Naive thymus-derived CD4-positive, alpha-beta T cell (primary cell): ENCODE results near the gene EPHA5. TPM values are rescaled to one million over a fixed set of nuclear protein-coding genes. Genes with fewer than 3 reads are reported as not detected.
"Not testable (repeated sequence)": the region's sequence is repeated elsewhere in the genome, so short reads cannot be mapped to it uniquely, and the experiment has no call there.

Experiments used
- ATAC-seq: fragments of 150-1000 bp; cut with Tn5 transposase; 2 replicates; pipeline ENCODE4 v1.10.0; 2021; ENCODE audit warnings: mild to moderate bottlenecking, moderate library complexity
- CTCF ChIA-PET: fragments of 350-600 bp; sonication (Branson Sonifier 250); formaldehyde crosslinking; loops from one replicate; lab custom pipeline; 2021; ENCODE audit warnings: antibody characterized with exemption; lab: Charles Lee
- POLR2A ChIA-PET: fragments of 350-600 bp; sonication (Branson Sonifier 250); formaldehyde crosslinking; loops from one replicate; lab custom pipeline; 2021; ENCODE audit warnings: antibody characterized with exemption, inconsistent platforms; lab: Charles Lee
- DNase-seq, 9 donors: peaks; one replicate each; pipeline versions ENCODE4 v3.0.0 to v3.0.0-alpha.2; 2020 to 2022; ENCODE audit warnings: mixed read lengths in 1 of 9
- H3K27ac ChIP-seq: one replicate; pipeline ENCODE4 v1.7.0; 2013; ENCODE audit warnings: mild to moderate bottlenecking, low read depth, low read length, moderate library complexity
- H3K27me3 ChIP-seq, 2 donors: one replicate each; pipeline ENCODE4 v1.7.0; 2013; ENCODE audit warnings: low read length in 2 of 2, mild to moderate bottlenecking in 2 of 2, moderate library complexity in 2 of 2; ENCODE audit not compliant: control insufficient read depth in 2 of 2, insufficient read depth in 2 of 2
- H3K36me3 ChIP-seq, 3 experiments: 1 replicate in 2 of 3; 2 replicates in 1 of 3; pipeline ENCODE4 v1.7.0; 2013; ENCODE audit warnings: low read length in 3 of 3, mild to moderate bottlenecking in 3 of 3, moderate library complexity in 1 of 3; ENCODE audit not compliant: insufficient read depth in 3 of 3, control insufficient read depth in 2 of 3
- H3K4me1 ChIP-seq, 2 donors: one replicate each; pipeline ENCODE4 v1.7.0; 2013; ENCODE audit warnings: low read length in 2 of 2, mild to moderate bottlenecking in 2 of 2, moderate library complexity in 1 of 2; ENCODE audit not compliant: control insufficient read depth in 2 of 2, insufficient read depth in 2 of 2
- H3K4me3 ChIP-seq: 2 replicates; pipeline ENCODE4 v1.7.0; 2013; ENCODE audit warnings: mild to moderate bottlenecking, low read length
- H3K9me3 ChIP-seq, 3 experiments: 1 replicate in 2 of 3; 2 replicates in 1 of 3; pipeline ENCODE4 v1.7.0; 2013; ENCODE audit warnings: low read length in 3 of 3; ENCODE audit not compliant: control insufficient read depth in 2 of 3
- H3K27ac Mint-ChIP-seq, 9 donors: one replicate each; pipeline ENCODE4 v1.8.0; 2020 to 2022; ENCODE audit warnings: mixed read lengths in 9 of 9, mild to moderate bottlenecking in 8 of 9, moderate library complexity in 5 of 9, inconsistent platforms in 2 of 9
- H3K27me3 Mint-ChIP-seq, 5 donors: one replicate each; pipeline ENCODE4 v1.8.0; 2021 to 2022; ENCODE audit warnings: mixed read lengths in 5 of 5, mild to moderate bottlenecking in 1 of 5
- H3K36me3 Mint-ChIP-seq, 5 donors: one replicate each; pipeline ENCODE4 v1.8.0; 2020 to 2022; ENCODE audit warnings: mixed read lengths in 5 of 5, mild to moderate bottlenecking in 3 of 5, inconsistent platforms in 1 of 5
- H3K4me1 Mint-ChIP-seq, 7 donors: one replicate each; pipeline ENCODE4 v1.8.0; 2020 to 2022; ENCODE audit warnings: mixed read lengths in 7 of 7, mild to moderate bottlenecking in 3 of 7, inconsistent platforms in 1 of 7
- H3K4me3 Mint-ChIP-seq, 10 donors: one replicate each; pipeline ENCODE4 v1.8.0; 2020 to 2022; ENCODE audit warnings: mild to moderate bottlenecking in 10 of 10, mixed read lengths in 10 of 10, moderate library complexity in 6 of 10, inconsistent platforms in 2 of 10
- H3K9me3 Mint-ChIP-seq, 11 donors: one replicate each; pipeline ENCODE4 v1.8.0; 2020 to 2022; ENCODE audit warnings: mixed read lengths in 11 of 11, mild to moderate bottlenecking in 4 of 11, inconsistent platforms in 1 of 11, moderate library complexity in 1 of 11
- intact Hi-C, 2 donors: fragments of 100-400 bp; cut with micrococcal nuclease; formaldehyde crosslinking; loops; one replicate each; pipeline ENCODE4 v1.15.1; 2023
- polyA plus RNA-seq, 2 donors: library from polyadenylated mRNA; unstranded; fragments of 300-500 nt; fragmentation: Illumina TruSeq; gene quantifications; one replicate each; pipeline ENCODE4 v1.2.3, GENCODE V29; 2021
- total RNA-seq, 6 experiments: library from RNA in 5 of 6; stranded (reverse) in 5 of 6; gene quantifications; 1 replicate in 5 of 6; 2 replicates in 1 of 6; pipeline ENCODE4 v1.2.3 and lab custom pipeline; 2021 to 2026

The EPHA5 gene
- total and polyA plus RNA-seq, 7 experiments from 2014 or later = not detected

DNA sequence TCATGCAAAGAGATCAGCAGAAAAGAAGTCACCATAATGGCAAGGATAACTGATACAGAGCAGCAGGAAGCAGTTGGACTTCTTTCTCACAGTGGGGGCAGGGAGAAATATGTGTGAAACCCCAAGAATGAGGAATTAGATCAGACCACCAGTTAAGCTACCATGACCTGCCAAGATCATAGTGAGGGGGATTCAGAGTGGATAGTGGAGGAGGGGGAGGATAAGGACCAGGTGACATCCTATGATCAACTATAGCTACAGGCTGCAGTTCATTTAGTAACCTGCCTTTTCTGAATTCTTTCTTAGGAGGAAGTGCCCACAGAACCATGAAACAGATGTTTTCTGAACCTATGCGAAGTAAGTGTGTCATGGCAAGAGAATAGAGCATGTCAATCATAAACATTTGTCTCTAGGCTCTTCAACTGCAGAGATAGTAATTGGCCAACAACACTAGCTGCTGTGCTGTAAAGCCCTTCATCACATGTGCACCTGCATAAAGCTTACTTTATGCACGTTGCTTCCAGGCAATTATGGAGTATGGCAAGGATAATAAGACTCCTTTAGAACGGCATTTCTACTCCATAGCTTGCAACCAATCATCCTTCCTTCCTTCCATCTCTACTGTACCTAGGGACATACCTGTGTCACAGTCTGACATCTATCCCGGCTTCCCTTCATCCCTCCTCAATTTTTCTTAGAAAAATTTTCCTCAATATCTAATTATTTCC lies 329.7 kb downstream of the EPHA5 start:
- no peak overlapping the region for H3K4me3 Mint-ChIP-seq
- CTCF ChIA-PET = interaction anchor here (0.6 kb wide), 1 partner anchor 1862 kb away, joined by 4 read pairs; no protein-coding TSS in a partner anchor
- intact Hi-C loops = no loop called here
- no peaks in the 10 kb centered on the region for H3K36me3 ChIP-seq
- H3K27me3 ChIP-seq = no peaks in the 10 kb centered on the region
- H3K4me3 ChIP-seq = no peak overlapping the region
- ATAC-seq (no peak), DNase-seq (no peak)
- no peaks in the 10 kb centered on the region for H3K27me3 Mint-ChIP-seq
- H3K4me1 ChIP-seq = no peaks in the 10 kb centered on the region
- H3K27ac Mint-ChIP-seq = no peak overlapping the region
- H3K9me3 Mint-ChIP-seq = peaks cover 0 to 8% (median 0%) of the 10 kb centered on the region in 11 donors
- no peaks in the 10 kb centered on the region for H3K36me3 Mint-ChIP-seq
- peaks cover 0 to 2% (median 0%) of the 10 kb centered on the region in 7 donors for H3K4me1 Mint-ChIP-seq
- POLR2A ChIA-PET = no interaction called here
- no peaks in the 10 kb centered on the region for H3K9me3 ChIP-seq
- no peak overlapping the region for H3K27ac ChIP-seq

DNA sequence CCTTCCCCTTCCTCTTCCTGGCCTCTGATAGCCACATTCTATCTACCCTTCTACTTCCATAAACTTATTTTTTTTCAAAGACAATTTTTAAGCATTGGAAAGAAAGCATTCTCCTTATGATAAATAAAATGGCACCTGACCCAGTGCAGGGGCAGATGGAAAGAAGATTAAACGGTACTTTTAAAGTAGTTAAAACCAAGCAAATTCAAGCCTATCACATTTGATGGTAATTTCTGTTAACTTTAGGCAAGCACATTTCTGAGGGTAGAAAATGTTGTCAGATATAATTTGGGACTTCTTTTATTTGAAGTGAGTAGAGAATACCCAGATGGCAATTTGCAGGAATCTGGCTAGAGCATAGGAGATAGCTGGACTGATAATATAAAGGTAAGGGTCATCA lies 332.9 kb downstream of the EPHA5 start:
- H3K9me3 ChIP-seq = no peaks in the 10 kb centered on the region
- no peak overlapping the region for H3K4me3 ChIP-seq
- Mint-ChIP-seq H3K27me3 (no peaks in the 10 kb centered on the region), H3K9me3 (peaks cover 0 to 10% (median 0%) of the 10 kb centered on the region in 11 donors), H3K27ac (no peak overlapping the region), H3K36me3 (no peaks in the 10 kb centered on the region), H3K4me1 (peaks cover 0 to 2% (median 0%) of the 10 kb centered on the region in 7 donors), H3K4me3 (no peak overlapping the region)
- no peak for DNase-seq
- H3K36me3 ChIP-seq = no peaks in the 10 kb centered on the region
- no peaks in the 10 kb centered on the region for H3K4me1 ChIP-seq
- intact Hi-C loops = no loop called here
- ChIA-PET POLR2A (no interaction called here), CTCF (no interaction called here)
- ATAC-seq = no peak
- H3K27me3 ChIP-seq = no peaks in the 10 kb centered on the region
- no peak overlapping the region for H3K27ac ChIP-seq

- ChIA-PET CTCF (no interaction called here), POLR2A (no interaction called here)
- H3K27ac ChIP-seq = no peak overlapping the region
- H3K27ac Mint-ChIP-seq = no peak overlapping the region
- intact Hi-C loops = no loop called here
- peaks cover 0 to 11% (median 0%) of the 10 kb centered on the region in 11 donors for H3K9me3 Mint-ChIP-seq
- no peaks in the 10 kb centered on the region for H3K36me3 Mint-ChIP-seq
- H3K9me3 ChIP-seq = no peaks in the 10 kb centered on the region
- H3K27me3 ChIP-seq = no peaks in the 10 kb centered on the region
- H3K36me3 ChIP-seq = no peaks in the 10 kb centered on the region
- no peak for DNase-seq
- peaks cover 0 to 2% (median 0%) of the 10 kb centered on the region in 7 donors for H3K4me1 Mint-ChIP-seq
- no peak overlapping the region for H3K4me3 Mint-ChIP-seq
- H3K27me3 Mint-ChIP-seq = no peaks in the 10 kb centered on the region
- no peak overlapping the region for H3K4me3 ChIP-seq
- H3K4me1 ChIP-seq = no peaks in the 10 kb centered on the region
- no peak for ATAC-seq
Observed at GRCh38 chr4:65336465-65336864, 333.8 kb downstream of the EPHA5 start.

GRCh38 chr4:65316534-65316933 lies 353.8 kb downstream of the EPHA5 start:
- intact Hi-C loops = no loop called here
- POLR2A ChIA-PET = no interaction called here
- no peaks in the 10 kb centered on the region for H3K27me3 ChIP-seq
- CTCF ChIA-PET = no interaction called here
- H3K4me1 ChIP-seq = no peaks in the 10 kb centered on the region
- no peak overlapping the region for H3K27ac ChIP-seq
- ATAC-seq = no peak
- H3K9me3 ChIP-seq = no peaks in the 10 kb centered on the region
- no peaks in the 10 kb centered on the region for H3K36me3 Mint-ChIP-seq
- H3K27me3 Mint-ChIP-seq = no peaks in the 10 kb centered on the region
- H3K4me3 Mint-ChIP-seq = no peak overlapping the region
- H3K9me3 Mint-ChIP-seq = peaks cover 0 to 30% (median 0%) of the 10 kb centered on the region in 11 donors
- no peak overlapping the region for H3K4me3 ChIP-seq
- no peak overlapping the region for H3K27ac Mint-ChIP-seq
- H3K4me1 Mint-ChIP-seq = no peaks in the 10 kb centered on the region
- DNase-seq = no peak
- no peaks in the 10 kb centered on the region for H3K36me3 ChIP-seq

DNA sequence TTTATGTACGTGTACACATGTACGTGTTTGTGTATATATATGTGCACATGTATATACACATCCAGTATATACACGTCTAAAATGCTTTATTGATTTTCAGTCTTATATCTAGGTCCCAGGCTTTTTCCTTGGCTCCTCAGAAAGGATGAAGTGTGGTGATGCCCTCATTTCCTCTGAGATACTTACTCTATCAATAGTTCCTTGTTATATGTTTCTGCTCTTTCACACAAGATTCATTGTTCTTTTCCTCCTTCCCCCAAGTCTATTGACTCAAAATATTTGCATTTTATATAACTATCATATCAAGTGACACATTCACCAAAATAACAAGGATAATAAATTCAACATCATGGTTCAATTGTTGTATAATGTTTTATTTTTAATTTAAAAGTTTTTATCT lies 359.2 kb downstream of the EPHA5 start:
- Mint-ChIP-seq H3K9me3 (peaks cover 0 to 37% (median 3%) of the 10 kb centered on the region in 11 donors), H3K4me1 (no peaks in the 10 kb centered on the region), H3K4me3 (no peak overlapping the region), H3K27ac (no peak overlapping the region), H3K27me3 (no peaks in the 10 kb centered on the region), H3K36me3 (no peaks in the 10 kb centered on the region)
- CTCF ChIA-PET = no interaction called here
- no peak for DNase-seq
- POLR2A ChIA-PET = no interaction called here
- Histone ChIP-seq H3K4me1 (no peaks in the 10 kb centered on the region), H3K4me3 (no peak overlapping the region), H3K36me3 (no peaks in the 10 kb centered on the region), H3K9me3 (no peaks in the 10 kb centered on the region), H3K27me3 (no peaks in the 10 kb centered on the region), H3K27ac (no peak overlapping the region)
- intact Hi-C loops = no loop called here
- ATAC-seq = no peak

GRCh38 chr4:65310586-65310985 lies 359.7 kb downstream of the EPHA5 start:
- ATAC-seq = no peak
- ChIA-PET CTCF (no interaction called here), POLR2A (no interaction called here)
- no peaks in the 10 kb centered on the region for H3K4me1 ChIP-seq
- H3K9me3 Mint-ChIP-seq = peaks cover 0 to 37% (median 3%) of the 10 kb centered on the region in 11 donors
- H3K4me3 Mint-ChIP-seq = no peak overlapping the region
- no peak overlapping the region for H3K27ac Mint-ChIP-seq
- H3K36me3 ChIP-seq = no peaks in the 10 kb centered on the region
- no peak overlapping the region for H3K27ac ChIP-seq
- no peaks in the 10 kb centered on the region for H3K27me3 ChIP-seq
- intact Hi-C loops = no loop called here
- H3K9me3 ChIP-seq = no peaks in the 10 kb centered on the region
- DNase-seq = no peak
- H3K27me3 Mint-ChIP-seq = no peaks in the 10 kb centered on the region
- no peaks in the 10 kb centered on the region for H3K36me3 Mint-ChIP-seq
- no peak overlapping the region for H3K4me3 ChIP-seq
- H3K4me1 Mint-ChIP-seq = no peaks in the 10 kb centered on the region

GRCh38 chr4:65308626-65309025 lies 361.7 kb downstream of the EPHA5 start:
- H3K9me3 ChIP-seq, CTCF ChIA-PET, H3K4me1 Mint-ChIP-seq, ATAC-seq, DNase-seq, H3K27me3 Mint-ChIP-seq, H3K4me3 ChIP-seq, H3K36me3 Mint-ChIP-seq, H3K27me3 ChIP-seq, H3K4me1 ChIP-seq, H3K27ac ChIP-seq, H3K36me3 ChIP-seq, intact Hi-C loops, POLR2A ChIA-PET, H3K27ac Mint-ChIP-seq, H3K4me3 Mint-ChIP-seq: not testable (repeated sequence)
- peaks cover 0 to 21% (median 4%) of the 10 kb centered on the region in 11 donors for H3K9me3 Mint-ChIP-seq
